Bronchial epithelial cell (primary cell): Measurements from ENCODE around the gene SRPK1. TPM values are rescaled to one million over a fixed set of nuclear protein-coding genes. Genes with fewer than 3 reads are reported as not detected.
A peak's percentile ranks its signal among the peaks of the same experiment; 100 is the strongest.

ENCODE experiments used
- DNase-seq: peaks from one replicate; pipeline ENCODE4 v3.0.0-alpha.2; 2010; ENCODE audit warnings: low read depth
- FAIRE-seq: peaks from 2 replicates; lab custom pipeline; 2011; peaks lifted over from hg19 to GRCh38; lab: Jason Lieb, UNC
- H3K27me3 ChIP-seq: 2 replicates; pipeline ENCODE4 v1.5.1; 2011; ENCODE audit warnings: low read length; ENCODE audit not compliant: control insufficient read depth, insufficient read depth
- H3K36me3 ChIP-seq: 2 replicates; pipeline ENCODE4 v1.5.1; 2011; ENCODE audit warnings: low read length; ENCODE audit not compliant: control insufficient read depth, insufficient read depth
- H3K4me3 ChIP-seq: 2 replicates; pipeline ENCODE4 v1.5.1; 2011; ENCODE audit warnings: mild to moderate bottlenecking, low read depth, low read length, control low read depth
- total RNA-seq: library from RNA; depleted of rRNA; stranded (reverse); fragments of >200 nt; gene quantifications from 2 replicates; pipeline ENCODE4 v1.2.1, GENCODE V29; 2014
- TF ChIP-seq, protein P1 (sequence below): IDR thresholded peaks from 2 replicates; pipeline ENCODE4 v1.5.1; 2011; ENCODE audit warnings: mild to moderate bottlenecking, moderate library complexity, low read length, control low read depth, inconsistent platforms; ENCODE audit not compliant: insufficient read depth, severe bottlenecking

SRPK1 gene
- total RNA-seq, 1 donor from 2014 or later = 90.6 TPM

DNA sequence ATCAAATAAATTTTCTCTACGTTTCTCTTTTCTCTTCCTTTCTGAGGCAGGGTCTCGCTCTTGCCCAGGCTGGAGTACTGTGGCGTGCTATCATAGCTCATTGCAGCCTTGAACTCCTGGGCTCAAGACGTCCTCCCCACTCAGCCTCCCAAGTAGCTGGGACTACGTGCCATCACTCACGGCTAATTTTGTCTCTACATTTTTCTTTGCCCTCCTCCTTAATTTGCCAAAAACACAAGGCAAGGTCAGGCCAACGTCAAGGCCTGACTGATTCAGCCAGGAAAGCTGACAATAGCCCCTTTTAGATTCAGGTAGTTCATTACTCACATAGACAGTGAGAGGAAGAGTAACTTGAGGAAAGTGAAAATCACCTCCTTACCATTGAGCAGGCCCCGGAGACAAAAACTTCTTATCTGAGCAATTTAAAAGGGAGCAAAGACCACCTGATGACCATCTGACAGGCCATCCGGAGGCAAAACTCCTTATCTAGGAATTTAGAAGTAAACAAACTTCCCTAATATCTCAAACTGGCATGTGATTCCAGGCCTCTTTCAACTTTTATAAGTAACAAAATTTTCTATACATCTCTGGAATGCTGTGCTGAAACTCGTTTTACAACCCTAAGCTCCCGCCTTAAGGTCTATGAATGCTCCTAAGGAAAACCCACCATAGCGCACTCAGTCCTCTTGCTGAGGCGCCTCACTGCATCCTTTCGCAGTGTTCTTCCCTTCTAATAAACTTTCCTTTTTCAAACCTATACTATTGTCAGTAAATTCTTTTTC is 42.1 kb upstream of the SRPK1 start:
- DNase-seq = no peak
- no peak overlapping the region for H3K4me3 ChIP-seq
- no peak for FAIRE-seq
- peaks cover 2% of the 10 kb centered on the region for H3K27me3 ChIP-seq
- no peaks in the 10 kb centered on the region for H3K36me3 ChIP-seq
- TF ChIP-seq, protein P1, sequence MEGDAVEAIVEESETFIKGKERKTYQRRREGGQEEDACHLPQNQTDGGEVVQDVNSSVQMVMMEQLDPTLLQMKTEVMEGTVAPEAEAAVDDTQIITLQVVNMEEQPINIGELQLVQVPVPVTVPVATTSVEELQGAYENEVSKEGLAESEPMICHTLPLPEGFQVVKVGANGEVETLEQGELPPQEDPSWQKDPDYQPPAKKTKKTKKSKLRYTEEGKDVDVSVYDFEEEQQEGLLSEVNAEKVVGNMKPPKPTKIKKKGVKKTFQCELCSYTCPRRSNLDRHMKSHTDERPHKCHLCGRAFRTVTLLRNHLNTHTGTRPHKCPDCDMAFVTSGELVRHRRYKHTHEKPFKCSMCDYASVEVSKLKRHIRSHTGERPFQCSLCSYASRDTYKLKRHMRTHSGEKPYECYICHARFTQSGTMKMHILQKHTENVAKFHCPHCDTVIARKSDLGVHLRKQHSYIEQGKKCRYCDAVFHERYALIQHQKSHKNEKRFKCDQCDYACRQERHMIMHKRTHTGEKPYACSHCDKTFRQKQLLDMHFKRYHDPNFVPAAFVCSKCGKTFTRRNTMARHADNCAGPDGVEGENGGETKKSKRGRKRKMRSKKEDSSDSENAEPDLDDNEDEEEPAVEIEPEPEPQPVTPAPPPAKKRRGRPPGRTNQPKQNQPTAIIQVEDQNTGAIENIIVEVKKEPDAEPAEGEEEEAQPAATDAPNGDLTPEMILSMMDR = no peak

DNA sequence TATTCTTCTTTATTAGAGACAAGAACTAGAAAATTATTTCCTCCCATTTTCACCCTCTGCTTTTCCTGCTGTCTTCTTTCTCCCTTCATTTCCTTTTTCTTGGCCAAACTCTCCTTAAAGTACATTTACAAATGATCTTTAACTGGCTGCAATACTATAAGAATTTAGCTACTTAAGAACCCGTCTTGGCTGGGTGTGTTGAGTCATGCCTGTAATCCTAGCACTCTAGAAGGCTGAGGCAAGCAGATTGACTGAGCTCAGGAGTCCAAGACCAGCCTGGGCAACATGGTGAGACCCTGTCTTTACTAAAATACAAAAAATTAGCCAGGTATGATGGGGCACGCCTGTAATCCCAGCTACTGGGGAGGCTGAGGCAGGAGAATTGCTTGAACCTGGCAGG is 39.3 kb upstream of the SRPK1 start:
- Histone ChIP-seq H3K27me3 (peaks cover 2% of the 10 kb centered on the region), H3K36me3 (no peaks in the 10 kb centered on the region), H3K4me3 (no peak overlapping the region)
- DNase-seq = peak; percentile 50
- TF ChIP-seq, protein P1 = no peak
- FAIRE-seq = no peak

- TF ChIP-seq, protein P1 = peak; percentile 4
- peaks cover 2% of the 10 kb centered on the region for H3K27me3 ChIP-seq
- H3K36me3 ChIP-seq = no peaks in the 10 kb centered on the region
- no peak overlapping the region for H3K4me3 ChIP-seq
- FAIRE-seq (no peak), DNase-seq (no peak)
Measured at GRCh38 chr6:35955970-35956369, 35.1 kb upstream of the SRPK1 start.

GRCh38 chr6:35955521-35955920 is 34.6 kb upstream of the SRPK1 start:
- FAIRE-seq (no peak), DNase-seq (no peak)
- Histone ChIP-seq H3K4me3 (no peak overlapping the region), H3K36me3 (no peaks in the 10 kb centered on the region), H3K27me3 (peaks cover 2% of the 10 kb centered on the region)
- TF ChIP-seq, protein P1 = no peak

GRCh38 chr6:35955071-35955470 is 34.2 kb upstream of the SRPK1 start:
- TF ChIP-seq, protein P1 = no peak
- FAIRE-seq (no peak), DNase-seq (peak; percentile 79)
- Histone ChIP-seq H3K36me3 (no peaks in the 10 kb centered on the region), H3K27me3 (peaks cover 2% of the 10 kb centered on the region), H3K4me3 (no peak overlapping the region)

DNA sequence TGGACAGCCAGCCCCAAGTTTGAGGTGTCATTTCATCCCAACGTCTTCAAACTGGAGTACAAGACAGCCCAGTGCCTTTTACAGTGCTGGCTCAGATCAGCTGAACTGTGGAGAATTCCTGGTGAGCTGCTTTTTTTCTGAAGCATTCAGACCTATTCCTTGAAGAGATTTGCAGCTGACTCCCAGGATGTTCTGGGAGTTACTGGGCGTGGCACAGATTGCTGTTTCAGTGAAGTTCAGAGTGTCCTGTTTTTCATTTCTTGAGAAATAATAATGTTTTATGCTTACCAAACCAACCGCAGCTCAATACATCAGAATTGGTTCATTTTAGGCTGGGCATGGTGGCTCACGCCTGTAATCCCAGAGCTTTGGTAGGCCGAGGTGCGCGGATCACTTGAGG is 33.4 kb upstream of the SRPK1 start:
- TF ChIP-seq, protein P1 = no peak
- peaks cover 2% of the 10 kb centered on the region for H3K27me3 ChIP-seq
- no peaks in the 10 kb centered on the region for H3K36me3 ChIP-seq
- H3K4me3 ChIP-seq = no peak overlapping the region
- FAIRE-seq = no peak
- no peak for DNase-seq
